SU-DHL-6 (cell line): Measurements from ENCODE around the gene BICD1.

Experiments
- CTCF ChIP-seq: fragments of 200-600 bp; sonication (generic); IDR thresholded peaks from one replicate; pipeline ENCODE4 v1.5.1; 2017; ENCODE audit warnings: antibody characterized with exemption, mild to moderate bottlenecking, low read length, moderate library complexity; ENCODE audit not compliant: insufficient read depth, poor library complexity, severe bottlenecking
- EZH2phosphoT487 ChIP-seq: fragments of 200-600 bp; sonication (generic), shearing (Covaris generic); conservative IDR thresholded peaks from 2 replicates; pipeline ENCODE4 v1.6.1; 2018; ENCODE audit warnings: mild to moderate bottlenecking, antibody characterized with exemption, low read length, moderate library complexity, mixed read lengths

- TF ChIP-seq CTCF (no peak), EZH2phosphoT487 (no peak)
Observed at GRCh38 chr12:32290411-32290810, 183.8 kb downstream of the BICD1 start.
